ENCODE measurements around the gene CTIF.

- TF ChIP-seq CTCF (IDR thresholded peaks at IDR 0.05 in 8 of 11, conservative IDR thresholded peaks at IDR 0.05 in 3 of 11) (no peak), POLR2AphosphoS5 (IDR thresholded peaks at IDR 0.05) (no peak)
Observed at GRCh38 chr18:48693006-48693405, 154.2 kb downstream of the CTIF start.
